Mesodermal cell (in vitro differentiated cells): Measurements from ENCODE around the gene STRADA.

Source experiments
- H3K27ac ChIP-seq: 2 replicates; pipeline ENCODE4 v1.7.0; 2013; ENCODE audit warnings: mild to moderate bottlenecking, low read depth, low read length, moderate library complexity; ENCODE audit not compliant: severe bottlenecking
- H3K36me3 ChIP-seq: 2 replicates; pipeline ENCODE4 v1.7.1; 2013; ENCODE audit warnings: mild to moderate bottlenecking, low read length, moderate library complexity; ENCODE audit not compliant: control insufficient read depth, insufficient read depth
- H3K4me1 ChIP-seq: one replicate; pipeline ENCODE4 v1.7.1; 2013; ENCODE audit warnings: mild to moderate bottlenecking, low read length; ENCODE audit not compliant: insufficient read depth, control insufficient read depth, poor library complexity, severe bottlenecking
- H3K4me3 ChIP-seq: 2 replicates; pipeline ENCODE4 v1.7.0; 2013; ENCODE audit warnings: low read length, control low read depth, mild to moderate bottlenecking; ENCODE audit not compliant: insufficient read depth, poor library complexity, severe bottlenecking; ENCODE audit errors: extremely low read depth
- H3K9me3 ChIP-seq: 2 replicates; pipeline ENCODE4 v1.7.1; 2013; ENCODE audit warnings: mild to moderate bottlenecking, low read length, moderate library complexity; ENCODE audit not compliant: control insufficient read depth
- WGBS, 2 experiments: methylation state at CpG; one replicate each; pipeline ENCODE4 v1.1.5; 2013; ENCODE audit warnings: missing lambda C conversion rate in 2 of 2; ENCODE audit not compliant: insufficient coverage in 2 of 2; 5-methylcytosine and 5-hydroxymethylcytosine counted together

The STRADA gene

GRCh38 chr17:63701868-63702720, 39.5 kb downstream of the STRADA start:
- no peak overlapping the region for H3K4me3 ChIP-seq
- 89 to 94% methylated on average over 9 to 16 of the region's 19 CpGs for WGBS, 2 experiments

GRCh38 chr17:63701456-63701820, 40.2 kb downstream of the STRADA start:
- H3K4me3 ChIP-seq, result peak overlapping the region; percentile 77
- no peaks in the 10 kb centered on the region for H3K9me3 ChIP-seq
- H3K4me1 ChIP-seq, result peaks cover 36% of the 10 kb centered on the region
- H3K27ac ChIP-seq, result peak overlapping the region; percentile 88
- WGBS, 2 experiments, result 86 to 89% methylated on average over 7 to 10 of the region's 10 CpGs
- peaks cover 41% of the 10 kb centered on the region for H3K36me3 ChIP-seq

More at GRCh38 chr17:63701868-63702720, 39.5 kb downstream of the STRADA start:
- Histone ChIP-seq H3K27ac (no peak overlapping the region), H3K36me3 (peaks cover 39% of the 10 kb centered on the region), H3K9me3 (no peaks in the 10 kb centered on the region), H3K4me1 (peaks cover 36% of the 10 kb centered on the region)

- Histone ChIP-seq H3K9me3 (no peaks in the 10 kb centered on the region), H3K4me1 (peaks cover 36% of the 10 kb centered on the region), H3K27ac (peak overlapping the region; percentile 88), H3K36me3 (peaks cover 40% of the 10 kb centered on the region), H3K4me3 (peak overlapping the region; percentile 77)
- 16 to 17% methylated on average over 72 to 77 of the region's 88 CpGs for WGBS, 2 experiments
Observed at GRCh38 chr17:63700528-63701455, 40.8 kb downstream of the STRADA start.

GRCh38 chr17:63699638-63700527, 41.7 kb downstream of the STRADA start, which contains the start of gene LIMD2:
TSS of gene LIMD2 (minus strand) at chr17:63700125. CDS start at chr17:63699298, 827 bp downstream.
- Histone ChIP-seq H3K27ac (peak within 1 kb of the TSS; percentile 88), H3K9me3 (no peaks in the 10 kb centered on the region), H3K4me1 (peaks cover 36% of the 10 kb centered on the region), H3K4me3 (peak within 1 kb of the TSS; percentile 77), H3K36me3 (peaks cover 37% of the 10 kb centered on the region)
- WGBS, 2 experiments, result 0% methylated on average over 88 to 95 of the region's 133 CpGs

- 3 to 6% methylated on average over 20 to 28 of the region's 45 CpGs for WGBS, 2 experiments
- H3K9me3 ChIP-seq, result no peaks in the 10 kb centered on the region
- peaks cover 40% of the 10 kb centered on the region for H3K36me3 ChIP-seq
- peaks cover 36% of the 10 kb centered on the region for H3K4me1 ChIP-seq
- peak overlapping the region; percentile 77 for H3K4me3 ChIP-seq
- H3K27ac ChIP-seq, result peak overlapping the region; percentile 69
Observed at GRCh38 chr17:63698886-63699637, 42.5 kb downstream of the STRADA start.

- Histone ChIP-seq H3K36me3 (peaks cover 45% of the 10 kb centered on the region), H3K27ac (no peak overlapping the region), H3K9me3 (no peaks in the 10 kb centered on the region), H3K4me3 (peak overlapping the region; percentile 77), H3K4me1 (peaks cover 35% of the 10 kb centered on the region)
- 56 to 58% methylated on average over 19 of the region's 24 CpGs for WGBS, 2 experiments
Observed at GRCh38 chr17:63698381-63698885, 43.2 kb downstream of the STRADA start.

GRCh38 chr17:63697341-63698286, 44.0 kb downstream of the STRADA start:
- H3K36me3 ChIP-seq, result peaks cover 49% of the 10 kb centered on the region
- H3K4me3 ChIP-seq, result peak overlapping the region; percentile 77
- no peak overlapping the region for H3K27ac ChIP-seq
- no peaks in the 10 kb centered on the region for H3K9me3 ChIP-seq
- peaks cover 29% of the 10 kb centered on the region for H3K4me1 ChIP-seq
- WGBS, 2 experiments, result 83% methylated on average over 12 to 13 of the region's 22 CpGs

GRCh38 chr17:63696381-63696961, 45.1 kb downstream of the STRADA start:
- Histone ChIP-seq H3K9me3 (no peaks in the 10 kb centered on the region), H3K4me1 (peaks cover 24% of the 10 kb centered on the region), H3K4me3 (no peak overlapping the region), H3K27ac (peak overlapping the region; percentile 36), H3K36me3 (peaks cover 55% of the 10 kb centered on the region)
- 78 to 80% methylated on average over 7 to 8 of the region's 9 CpGs for WGBS, 2 experiments
